K562 (cell line): ENCODE results near the gene IFI30. TPM values are rescaled to one million over a fixed set of nuclear protein-coding genes. Genes with fewer than 3 reads are reported as not detected.

ENCODE experiments used
- BRCA1 ChIP-seq, 2 experiments: fragments of 450-650 bp in 1 of 2; sonication (generic) in 1 of 2; formaldehyde crosslinking in 1 of 2; IDR thresholded peaks; 2 replicates each; pipeline versions ENCODE4 v1.5.0 to v1.6.1; 2017 to 2020; ENCODE audit warnings: mild to moderate bottlenecking in 1 of 2, missing genetic modification reagents in 1 of 2
- CBFA2T3 ChIP-seq: fragments of 450-650 bp; IDR thresholded peaks from 2 replicates; pipeline ENCODE4 v1.6.1; 2017
- KDM1A ChIP-seq, 2 experiments: fragments of 450-650 bp; IDR thresholded peaks; 2 replicates each; pipeline ENCODE4 v1.6.1; 2016; ENCODE audit warnings: mild to moderate bottlenecking in 2 of 2
- NONO ChIP-seq, 2 experiments: fragments of 200-400 bp in 1 of 2; fragments of 450-650 bp in 1 of 2; formaldehyde crosslinking in 1 of 2; IDR thresholded peaks; 2 replicates each; pipeline ENCODE4 v1.6.1; 2017; ENCODE audit warnings: low read depth in 2 of 2, mild to moderate bottlenecking in 2 of 2, moderate library complexity in 2 of 2, low read length in 1 of 2
- SMARCE1 ChIP-seq: fragments of 450-650 bp; IDR thresholded peaks from 2 replicates; pipeline ENCODE4 v1.7.1; 2016; ENCODE audit warnings: mild to moderate bottlenecking
- ZNF12 ChIP-seq: sonication (generic); formaldehyde crosslinking; IDR thresholded peaks from 2 replicates; pipeline ENCODE4 v1.4.0; 2020; ENCODE audit warnings: mild to moderate bottlenecking, missing genetic modification reagents
- polyA plus RNA-seq, 8 experiments: library from polyadenylated mRNA; depleted of rRNA in 4 of 8; stranded (reverse) in 5 of 8; unstranded in 3 of 8; fragments of >200 nt; fragmentation: Nextera tagmentation in 2 of 8; fragmentation: Illumina TruSeq in 1 of 8; extraction: Ambion mirVana in 2 of 8; extraction: Trizol in 1 of 8; gene quantifications; 2 replicates each; pipeline versions ENCODE4 v1.2.1 to v1.2.3, GENCODE V29; 2011 to 2014; ENCODE audit warnings: inconsistent platforms in 1 of 8, missing spikeins in 1 of 8
- total RNA-seq, 7 experiments: library from RNA; depleted of rRNA in 6 of 7; stranded (reverse); fragments of >200 nt in 6 of 7; fragmentation: Illumina TruSeq in 2 of 7; extraction: Trizol in 2 of 7; gene quantifications; 2 replicates each; pipeline versions ENCODE4 v1.2.1 to v1.2.3, GENCODE V29; 2011 to 2021; ENCODE audit warnings: low replicate concordance in 1 of 7
- TF ChIP-seq, protein P1 (sequence below): fragments of 200-600 bp; sonication (generic); IDR thresholded peaks from one replicate; pipeline ENCODE4 v1.6.1; 2012; ENCODE audit warnings: mild to moderate bottlenecking, low read depth, low read length, inconsistent platforms
- TF ChIP-seq, protein P2 (sequence below): fragments of 250-450 bp; sonication (Bioruptor Pico); IDR thresholded peaks from 2 replicates; pipeline ENCODE4 v1.9.0; 2021; ENCODE audit warnings: mild to moderate bottlenecking, inconsistent platforms
- TF ChIP-seq, protein P3 (sequence below): sonication (generic); formaldehyde crosslinking; IDR thresholded peaks from 2 replicates; pipeline ENCODE4 v1.8.0; 2023; ENCODE audit warnings: mild to moderate bottlenecking, missing genetic modification reagents

The IFI30 gene
- total and polyA plus RNA-seq, 9 of the 15 experiments (the other 6 are each of a cell fraction or from before 2014, with no cell fraction given), result 63.7 to 430 (median 109) TPM

DNA sequence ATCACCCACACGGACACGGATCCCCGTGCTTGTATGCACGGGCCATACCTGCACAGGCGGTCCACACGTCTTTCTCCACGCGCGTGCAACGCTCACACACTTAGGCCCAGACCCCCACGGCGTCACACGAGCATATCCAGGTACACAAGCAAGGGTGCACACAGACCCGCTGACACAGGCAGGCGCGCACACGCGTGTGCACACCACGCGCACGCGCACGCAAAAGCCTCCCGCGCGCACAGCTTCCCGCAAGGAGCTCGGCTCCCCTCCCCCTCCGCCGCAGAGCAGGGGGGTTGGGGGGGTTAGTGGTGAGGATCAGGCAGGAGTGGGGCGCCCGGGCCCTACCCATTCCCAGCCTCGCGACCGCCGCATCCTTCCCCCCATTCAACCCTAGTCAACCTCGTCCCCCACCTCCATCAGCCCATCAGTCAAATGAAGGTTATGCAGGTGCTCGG, 29.8 kb downstream of the IFI30 start (continued):
- TF ChIP-seq, protein P1, sequence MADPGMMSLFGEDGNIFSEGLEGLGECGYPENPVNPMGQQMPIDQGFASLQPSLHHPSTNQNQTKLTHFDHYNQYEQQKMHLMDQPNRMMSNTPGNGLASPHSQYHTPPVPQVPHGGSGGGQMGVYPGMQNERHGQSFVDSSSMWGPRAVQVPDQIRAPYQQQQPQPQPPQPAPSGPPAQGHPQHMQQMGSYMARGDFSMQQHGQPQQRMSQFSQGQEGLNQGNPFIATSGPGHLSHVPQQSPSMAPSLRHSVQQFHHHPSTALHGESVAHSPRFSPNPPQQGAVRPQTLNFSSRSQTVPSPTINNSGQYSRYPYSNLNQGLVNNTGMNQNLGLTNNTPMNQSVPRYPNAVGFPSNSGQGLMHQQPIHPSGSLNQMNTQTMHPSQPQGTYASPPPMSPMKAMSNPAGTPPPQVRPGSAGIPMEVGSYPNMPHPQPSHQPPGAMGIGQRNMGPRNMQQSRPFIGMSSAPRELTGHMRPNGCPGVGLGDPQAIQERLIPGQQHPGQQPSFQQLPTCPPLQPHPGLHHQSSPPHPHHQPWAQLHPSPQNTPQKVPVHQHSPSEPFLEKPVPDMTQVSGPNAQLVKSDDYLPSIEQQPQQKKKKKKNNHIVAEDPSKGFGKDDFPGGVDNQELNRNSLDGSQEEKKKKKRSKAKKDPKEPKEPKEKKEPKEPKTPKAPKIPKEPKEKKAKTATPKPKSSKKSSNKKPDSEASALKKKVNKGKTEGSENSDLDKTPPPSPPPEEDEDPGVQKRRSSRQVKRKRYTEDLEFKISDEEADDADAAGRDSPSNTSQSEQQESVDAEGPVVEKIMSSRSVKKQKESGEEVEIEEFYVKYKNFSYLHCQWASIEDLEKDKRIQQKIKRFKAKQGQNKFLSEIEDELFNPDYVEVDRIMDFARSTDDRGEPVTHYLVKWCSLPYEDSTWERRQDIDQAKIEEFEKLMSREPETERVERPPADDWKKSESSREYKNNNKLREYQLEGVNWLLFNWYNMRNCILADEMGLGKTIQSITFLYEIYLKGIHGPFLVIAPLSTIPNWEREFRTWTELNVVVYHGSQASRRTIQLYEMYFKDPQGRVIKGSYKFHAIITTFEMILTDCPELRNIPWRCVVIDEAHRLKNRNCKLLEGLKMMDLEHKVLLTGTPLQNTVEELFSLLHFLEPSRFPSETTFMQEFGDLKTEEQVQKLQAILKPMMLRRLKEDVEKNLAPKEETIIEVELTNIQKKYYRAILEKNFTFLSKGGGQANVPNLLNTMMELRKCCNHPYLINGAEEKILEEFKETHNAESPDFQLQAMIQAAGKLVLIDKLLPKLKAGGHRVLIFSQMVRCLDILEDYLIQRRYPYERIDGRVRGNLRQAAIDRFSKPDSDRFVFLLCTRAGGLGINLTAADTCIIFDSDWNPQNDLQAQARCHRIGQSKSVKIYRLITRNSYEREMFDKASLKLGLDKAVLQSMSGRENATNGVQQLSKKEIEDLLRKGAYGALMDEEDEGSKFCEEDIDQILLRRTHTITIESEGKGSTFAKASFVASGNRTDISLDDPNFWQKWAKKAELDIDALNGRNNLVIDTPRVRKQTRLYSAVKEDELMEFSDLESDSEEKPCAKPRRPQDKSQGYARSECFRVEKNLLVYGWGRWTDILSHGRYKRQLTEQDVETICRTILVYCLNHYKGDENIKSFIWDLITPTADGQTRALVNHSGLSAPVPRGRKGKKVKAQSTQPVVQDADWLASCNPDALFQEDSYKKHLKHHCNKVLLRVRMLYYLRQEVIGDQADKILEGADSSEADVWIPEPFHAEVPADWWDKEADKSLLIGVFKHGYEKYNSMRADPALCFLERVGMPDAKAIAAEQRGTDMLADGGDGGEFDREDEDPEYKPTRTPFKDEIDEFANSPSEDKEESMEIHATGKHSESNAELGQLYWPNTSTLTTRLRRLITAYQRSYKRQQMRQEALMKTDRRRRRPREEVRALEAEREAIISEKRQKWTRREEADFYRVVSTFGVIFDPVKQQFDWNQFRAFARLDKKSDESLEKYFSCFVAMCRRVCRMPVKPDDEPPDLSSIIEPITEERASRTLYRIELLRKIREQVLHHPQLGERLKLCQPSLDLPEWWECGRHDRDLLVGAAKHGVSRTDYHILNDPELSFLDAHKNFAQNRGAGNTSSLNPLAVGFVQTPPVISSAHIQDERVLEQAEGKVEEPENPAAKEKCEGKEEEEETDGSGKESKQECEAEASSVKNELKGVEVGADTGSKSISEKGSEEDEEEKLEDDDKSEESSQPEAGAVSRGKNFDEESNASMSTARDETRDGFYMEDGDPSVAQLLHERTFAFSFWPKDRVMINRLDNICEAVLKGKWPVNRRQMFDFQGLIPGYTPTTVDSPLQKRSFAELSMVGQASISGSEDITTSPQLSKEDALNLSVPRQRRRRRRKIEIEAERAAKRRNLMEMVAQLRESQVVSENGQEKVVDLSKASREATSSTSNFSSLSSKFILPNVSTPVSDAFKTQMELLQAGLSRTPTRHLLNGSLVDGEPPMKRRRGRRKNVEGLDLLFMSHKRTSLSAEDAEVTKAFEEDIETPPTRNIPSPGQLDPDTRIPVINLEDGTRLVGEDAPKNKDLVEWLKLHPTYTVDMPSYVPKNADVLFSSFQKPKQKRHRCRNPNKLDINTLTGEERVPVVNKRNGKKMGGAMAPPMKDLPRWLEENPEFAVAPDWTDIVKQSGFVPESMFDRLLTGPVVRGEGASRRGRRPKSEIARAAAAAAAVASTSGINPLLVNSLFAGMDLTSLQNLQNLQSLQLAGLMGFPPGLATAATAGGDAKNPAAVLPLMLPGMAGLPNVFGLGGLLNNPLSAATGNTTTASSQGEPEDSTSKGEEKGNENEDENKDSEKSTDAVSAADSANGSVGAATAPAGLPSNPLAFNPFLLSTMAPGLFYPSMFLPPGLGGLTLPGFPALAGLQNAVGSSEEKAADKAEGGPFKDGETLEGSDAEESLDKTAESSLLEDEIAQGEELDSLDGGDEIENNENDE, result no peak
- TF ChIP-seq, protein P2, sequence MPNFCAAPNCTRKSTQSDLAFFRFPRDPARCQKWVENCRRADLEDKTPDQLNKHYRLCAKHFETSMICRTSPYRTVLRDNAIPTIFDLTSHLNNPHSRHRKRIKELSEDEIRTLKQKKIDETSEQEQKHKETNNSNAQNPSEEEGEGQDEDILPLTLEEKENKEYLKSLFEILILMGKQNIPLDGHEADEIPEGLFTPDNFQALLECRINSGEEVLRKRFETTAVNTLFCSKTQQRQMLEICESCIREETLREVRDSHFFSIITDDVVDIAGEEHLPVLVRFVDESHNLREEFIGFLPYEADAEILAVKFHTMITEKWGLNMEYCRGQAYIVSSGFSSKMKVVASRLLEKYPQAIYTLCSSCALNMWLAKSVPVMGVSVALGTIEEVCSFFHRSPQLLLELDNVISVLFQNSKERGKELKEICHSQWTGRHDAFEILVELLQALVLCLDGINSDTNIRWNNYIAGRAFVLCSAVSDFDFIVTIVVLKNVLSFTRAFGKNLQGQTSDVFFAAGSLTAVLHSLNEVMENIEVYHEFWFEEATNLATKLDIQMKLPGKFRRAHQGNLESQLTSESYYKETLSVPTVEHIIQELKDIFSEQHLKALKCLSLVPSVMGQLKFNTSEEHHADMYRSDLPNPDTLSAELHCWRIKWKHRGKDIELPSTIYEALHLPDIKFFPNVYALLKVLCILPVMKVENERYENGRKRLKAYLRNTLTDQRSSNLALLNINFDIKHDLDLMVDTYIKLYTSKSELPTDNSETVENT (CRISPR knock-in tag), result peak; percentile 15; the same call in 1 of the 2 replicates
- TF ChIP-seq CBFA2T3 (0 out of 2 replicates have a peak, but pooled peaks have one; percentile 3), ZNF12 (CRISPR knock-in tag) (no peak), BRCA1 (IDR thresholded peaks at IDR 0.05) (no peak), BRCA1 (CRISPR knock-in tag; IDR thresholded peaks at IDR 0.05) (0 out of 2 replicates have a peak, but pooled peaks have one; percentile 28), SMARCE1 (0 out of 2 replicates have a peak, but pooled peaks have one; percentile 21), KDM1A (IDR thresholded peaks at IDR 0.05) (peak in 1 of 2 experiments; percentile 98; a peak in 2 of 4 replicates), NONO (IDR thresholded peaks at IDR 0.05; ENCODE audit: low read depth in 2 of 2, low read length in 1 of 2) (0 out of 4 replicates have a peak, but pooled peaks of 1 of the 2 experiments have one; percentile 11)
- TF ChIP-seq, protein P3, sequence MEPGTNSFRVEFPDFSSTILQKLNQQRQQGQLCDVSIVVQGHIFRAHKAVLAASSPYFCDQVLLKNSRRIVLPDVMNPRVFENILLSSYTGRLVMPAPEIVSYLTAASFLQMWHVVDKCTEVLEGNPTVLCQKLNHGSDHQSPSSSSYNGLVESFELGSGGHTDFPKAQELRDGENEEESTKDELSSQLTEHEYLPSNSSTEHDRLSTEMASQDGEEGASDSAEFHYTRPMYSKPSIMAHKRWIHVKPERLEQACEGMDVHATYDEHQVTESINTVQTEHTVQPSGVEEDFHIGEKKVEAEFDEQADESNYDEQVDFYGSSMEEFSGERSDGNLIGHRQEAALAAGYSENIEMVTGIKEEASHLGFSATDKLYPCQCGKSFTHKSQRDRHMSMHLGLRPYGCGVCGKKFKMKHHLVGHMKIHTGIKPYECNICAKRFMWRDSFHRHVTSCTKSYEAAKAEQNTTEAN, result 0 out of 2 replicates have a peak, but pooled peaks have one; percentile 64
